CD14-positive monocyte (primary cell): ENCODE data around the gene ATXN7L1. TPM values are rescaled to one million over a fixed set of nuclear protein-coding genes. Genes with fewer than 3 reads are reported as not detected.

ENCODE experiments used
- DNase-seq, 3 donors: peaks; one replicate each; pipeline ENCODE4 v3.0.0-alpha.2; 2011 to 2022
- H2AFZ ChIP-seq: 2 replicates; pipeline ENCODE4 v1.6.0; 2012; ENCODE audit warnings: mild to moderate bottlenecking, low read depth, low read length, inconsistent platforms; ENCODE audit not compliant: insufficient read depth, poor library complexity, severe bottlenecking
- H3K27ac ChIP-seq, 2 donors: 1 replicate in 1 of 2; 2 replicates in 1 of 2; pipeline ENCODE4 v1.5.1; 2012 to 2013; ENCODE audit warnings: low read length in 2 of 2, control low read depth in 1 of 2, inconsistent platforms in 1 of 2, low read depth in 1 of 2, mild to moderate bottlenecking in 1 of 2
- H3K27me3 ChIP-seq, 2 donors: one replicate each; pipeline versions ENCODE4 v1.6.0 to v1.6.1; 2011 to 2013; ENCODE audit warnings: low read length in 2 of 2; ENCODE audit not compliant: control insufficient read depth in 2 of 2, insufficient read depth in 2 of 2
- H3K36me3 ChIP-seq, 2 donors: replicated peaks in 1 of 2; 1 replicate in 1 of 2; 2 replicates in 1 of 2; pipeline versions ENCODE4 v1.5.1 to v1.6.1; 2012 to 2013; ENCODE audit warnings: low read length in 2 of 2, control low read depth in 1 of 2, inconsistent platforms in 1 of 2, mild to moderate bottlenecking in 1 of 2; ENCODE audit not compliant: insufficient read depth in 2 of 2, control insufficient read depth in 1 of 2
- H3K4me1 ChIP-seq, 2 donors: 1 replicate in 1 of 2; 2 replicates in 1 of 2; pipeline versions ENCODE4 v1.5.1 to v1.6.1; 2012 to 2013; ENCODE audit warnings: low read length in 2 of 2, control low read depth in 1 of 2, inconsistent platforms in 1 of 2, mild to moderate bottlenecking in 1 of 2, moderate library complexity in 1 of 2; ENCODE audit not compliant: insufficient read depth in 2 of 2, control insufficient read depth in 1 of 2
- H3K4me2 ChIP-seq: replicated peaks from 2 replicates; pipeline ENCODE3; 2012; ENCODE audit warnings: low read length, moderate library complexity, mild to moderate bottlenecking; ENCODE audit not compliant: poor library complexity, severe bottlenecking; ENCODE audit errors: extremely low read depth
- H3K4me3 ChIP-seq, 3 experiments: fragments of 200-600 bp in 1 of 3; sonication (generic) in 1 of 3; replicated peaks in 1 of 3; 1 replicate in 2 of 3; 2 replicates in 1 of 3; pipeline ENCODE4 v1.5.1; 2011 to 2013; ENCODE audit warnings: low read length in 3 of 3, mild to moderate bottlenecking in 3 of 3, control low read depth in 2 of 3, low read depth in 2 of 3, inconsistent platforms in 1 of 3, moderate library complexity in 1 of 3
- H3K79me2 ChIP-seq: 2 replicates; pipeline ENCODE4 v1.6.0; 2012; ENCODE audit warnings: mild to moderate bottlenecking, control low read depth, inconsistent platforms, low read length, moderate library complexity; ENCODE audit not compliant: insufficient read depth
- H3K9ac ChIP-seq: 2 replicates; pipeline ENCODE4 v1.6.0; 2017; ENCODE audit warnings: low read length, mild to moderate bottlenecking; ENCODE audit not compliant: insufficient read depth, poor library complexity, severe bottlenecking
- H3K9me3 ChIP-seq, 2 donors: replicated peaks in 1 of 2; 1 replicate in 1 of 2; 2 replicates in 1 of 2; pipeline versions ENCODE4 v1.5.1 to v1.6.1; 2012 to 2013; ENCODE audit warnings: low read length in 2 of 2, control low read depth in 1 of 2; ENCODE audit not compliant: control insufficient read depth in 1 of 2, insufficient read depth in 1 of 2
- H4K20me1 ChIP-seq: 2 replicates; pipeline ENCODE4 v1.6.0; 2012; ENCODE audit warnings: mild to moderate bottlenecking, low read length, control low read depth, moderate library complexity; ENCODE audit not compliant: insufficient read depth
- H3K27ac Mint-ChIP-seq, 7 donors: one replicate each; pipeline ENCODE4 v1.8.0; 2020; ENCODE audit warnings: mild to moderate bottlenecking in 7 of 7, mixed read lengths in 7 of 7, moderate library complexity in 6 of 7, inconsistent platforms in 2 of 7
- H3K27me3 Mint-ChIP-seq, 3 donors: one replicate each; pipeline ENCODE4 v1.8.0; 2021 to 2022; ENCODE audit warnings: low read depth in 3 of 3, mild to moderate bottlenecking in 3 of 3, mixed read lengths in 3 of 3, moderate library complexity in 3 of 3, inconsistent platforms in 1 of 3
- H3K36me3 Mint-ChIP-seq, 2 donors: one replicate each; pipeline ENCODE4 v1.8.0; 2020; ENCODE audit warnings: mixed read lengths in 2 of 2, inconsistent platforms in 1 of 2, mild to moderate bottlenecking in 1 of 2
- H3K4me1 Mint-ChIP-seq: one replicate; pipeline ENCODE4 v1.8.0; 2020; ENCODE audit warnings: mild to moderate bottlenecking, mixed read lengths
- H3K4me3 Mint-ChIP-seq, 2 donors: one replicate each; pipeline ENCODE4 v1.8.0; 2020; ENCODE audit warnings: mild to moderate bottlenecking in 2 of 2, mixed read lengths in 2 of 2, moderate library complexity in 1 of 2
- H3K9me3 Mint-ChIP-seq, 7 donors: one replicate each; pipeline ENCODE4 v1.8.0; 2020 to 2022; ENCODE audit warnings: mixed read lengths in 7 of 7, mild to moderate bottlenecking in 6 of 7, moderate library complexity in 6 of 7, inconsistent platforms in 2 of 7
- CTCF ChIP-seq: fragments of 200-600 bp; IDR thresholded peaks from one replicate; pipeline ENCODE4 v1.8.0; 2022; ENCODE audit warnings: antibody characterized with exemption, mild to moderate bottlenecking
- WGBS: methylation state at CpG from one replicate; pipeline ENCODE4 v1.1.5; 2013; ENCODE audit warnings: missing lambda C conversion rate; ENCODE audit not compliant: insufficient coverage; 5-methylcytosine and 5-hydroxymethylcytosine counted together
- intact Hi-C, 2 donors: fragments of 100-400 bp; cut with micrococcal nuclease; formaldehyde crosslinking; loops; one replicate each; pipeline versions ENCODE4 v1.15.0 to v1.15.1; 2023
- polyA plus RNA-seq, 3 donors: library from polyadenylated mRNA; depleted of rRNA in 1 of 3; unstranded in 2 of 3; stranded (reverse) in 1 of 3; fragments of 300-500 nt in 2 of 3; fragments of >200 nt in 1 of 3; fragmentation: Illumina TruSeq in 2 of 3; gene quantifications; 1 replicate in 2 of 3; 2 replicates in 1 of 3; pipeline ENCODE4 v1.2.3, GENCODE V29; 2012 to 2021

ATXN7L1 gene
- polyA plus RNA-seq, 3 donors: 4.5 to 12.2 (median 11.2) TPM

DNA sequence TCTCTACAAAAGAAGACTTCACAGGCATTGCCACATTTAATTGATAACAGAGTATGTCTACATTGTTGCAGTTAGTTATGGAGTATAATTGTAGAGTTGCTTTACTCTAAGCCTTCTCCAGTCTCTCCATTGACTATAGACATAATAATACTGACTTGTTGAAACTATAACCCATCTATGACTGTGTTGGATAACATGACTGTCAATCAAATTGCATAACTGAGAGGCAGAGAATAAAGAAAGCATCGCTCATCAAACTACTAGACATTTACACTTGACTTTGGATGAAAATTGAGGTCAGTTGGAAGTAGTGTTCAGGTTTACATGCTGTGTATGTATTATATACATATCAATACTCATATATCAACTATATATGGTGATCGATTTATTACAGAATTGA, 3.4 kb upstream of the ATXN7L1 start:
- no peaks in the 10 kb centered on the region for H4K20me1 ChIP-seq
- H3K9ac ChIP-seq: no peak overlapping the region
- Mint-ChIP-seq H3K4me1 (peaks cover 31% of the 10 kb centered on the region), H3K27me3 (peaks cover 25 to 31% (median 26%) of the 10 kb centered on the region in 3 donors), H3K27ac (no peak overlapping the region), H3K9me3 (peaks cover 2 to 12% (median 7%) of the 10 kb centered on the region in 7 donors), H3K4me3 (no peak overlapping the region), H3K36me3 (peaks cover 1 to 2% of the 10 kb centered on the region in 2 donors)
- no CpG with 5 or more reads among the region's 2 CpGs for WGBS
- peaks cover 18 to 20% of the 10 kb centered on the region in 2 donors for H3K4me1 ChIP-seq
- H3K9me3 ChIP-seq: no peaks in the 10 kb centered on the region
- intact Hi-C loops: loop anchor here (5.0 to 10.0 kb wide), 5 partner anchors 72 to 1685 kb away; partner anchors contain the start of genes COG5 (in 1 of the 2) and DUS4L (in 1 of the 2)
- no peak for DNase-seq
- H3K27me3 ChIP-seq: peaks cover 17 to 28% of the 10 kb centered on the region in 2 donors
- no peak overlapping the region for H3K27ac ChIP-seq
- no peak for TF ChIP-seq CTCF
- H3K79me2 ChIP-seq: peaks cover 10% of the 10 kb centered on the region
- H3K36me3 ChIP-seq: no peaks in the 10 kb centered on the region
- H2AFZ ChIP-seq: no peak overlapping the region
- no peak overlapping the region for H3K4me3 ChIP-seq
- H3K4me2 ChIP-seq: no peak overlapping the region

DNA sequence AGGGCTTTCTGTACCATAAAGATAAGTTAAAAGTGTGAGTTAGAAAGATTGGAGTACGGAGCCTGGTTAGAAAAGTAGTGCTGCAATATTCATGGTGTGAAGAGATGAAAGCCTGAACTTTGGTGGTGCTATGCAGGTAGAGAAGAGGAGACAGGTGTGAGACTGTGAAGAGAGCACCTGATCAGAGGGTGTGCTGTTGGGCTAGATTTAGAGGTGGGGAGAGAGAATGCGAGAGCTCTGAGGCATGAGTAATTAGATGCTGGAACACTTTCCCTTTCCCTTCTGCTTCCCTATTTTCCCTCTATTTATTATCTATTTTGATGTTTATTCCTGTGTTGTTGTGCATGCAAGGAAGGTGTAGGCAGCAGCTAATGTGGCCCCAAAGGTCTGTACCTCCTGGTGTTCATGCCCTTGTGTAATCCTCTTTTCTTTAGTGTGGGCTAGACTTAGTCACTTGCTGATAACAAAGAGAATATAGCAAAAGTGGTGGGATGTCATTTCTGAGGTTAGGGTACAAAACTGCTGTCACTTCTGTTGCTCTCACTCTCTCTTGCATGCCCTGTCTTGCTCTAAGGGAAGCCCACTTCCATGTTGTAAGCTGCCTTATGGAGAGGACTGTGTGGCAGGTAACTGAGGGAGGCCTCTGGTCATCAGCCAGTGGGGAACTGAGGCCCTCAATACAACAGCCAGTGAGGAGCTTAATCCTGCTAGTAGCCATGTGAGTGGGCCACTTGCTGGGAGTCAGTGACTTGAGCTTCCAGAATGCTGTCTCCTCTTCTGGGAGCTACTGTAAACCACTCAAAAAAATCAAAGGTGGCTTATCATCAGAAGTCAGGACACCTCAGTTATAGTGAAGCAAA, 2.6 kb upstream of the ATXN7L1 start:
- Mint-ChIP-seq H3K27ac (no peak overlapping the region), H3K27me3 (peaks cover 24 to 31% (median 26%) of the 10 kb centered on the region in 3 donors), H3K4me3 (peak overlapping the region in 1 of 2 donors; percentile 62), H3K4me1 (peaks cover 34% of the 10 kb centered on the region), H3K36me3 (peaks cover 4 to 7% of the 10 kb centered on the region in 2 donors), H3K9me3 (peaks cover 2 to 12% (median 7%) of the 10 kb centered on the region in 7 donors)
- no peak overlapping the region for H2AFZ ChIP-seq
- H3K9ac ChIP-seq: no peak overlapping the region
- H3K27me3 ChIP-seq: peaks cover 17 to 28% of the 10 kb centered on the region in 2 donors
- no peak overlapping the region for H3K4me2 ChIP-seq
- H3K27ac ChIP-seq: no peak overlapping the region
- no peaks in the 10 kb centered on the region for H3K9me3 ChIP-seq
- no peak for TF ChIP-seq CTCF
- no peak for DNase-seq
- intact Hi-C loops: loop anchor here (5.0 to 10.0 kb wide), 5 partner anchors 72 to 1686 kb away; partner anchors contain the start of genes COG5 (in 1 of the 2) and DUS4L (in 1 of the 2)
- 100% methylated on average over 1 of the region's 2 CpGs for WGBS
- H4K20me1 ChIP-seq: no peaks in the 10 kb centered on the region
- peaks cover 18 to 20% of the 10 kb centered on the region in 2 donors for H3K4me1 ChIP-seq
- H3K4me3 ChIP-seq: no peak overlapping the region
- H3K79me2 ChIP-seq: peaks cover 10% of the 10 kb centered on the region
- H3K36me3 ChIP-seq: no peaks in the 10 kb centered on the region
